ENCODE data around the gene CGB1.

- TF ChIP-seq CTCF (IDR thresholded peaks at IDR 0.05) (no peak), FOXM1 (IDR thresholded peaks at IDR 0.05; ENCODE audit: low read depth) (no peak), YY1 (IDR thresholded peaks at IDR 0.05; ENCODE audit: low read depth) (no peak)
Measured at GRCh38 chr19:49080392-49080791, 43.7 kb upstream of the CGB1 start.

Measured in SK-N-SH (cell line).